ENCODE results near the gene OTUD4.

- TF ChIP-seq, protein P1, sequence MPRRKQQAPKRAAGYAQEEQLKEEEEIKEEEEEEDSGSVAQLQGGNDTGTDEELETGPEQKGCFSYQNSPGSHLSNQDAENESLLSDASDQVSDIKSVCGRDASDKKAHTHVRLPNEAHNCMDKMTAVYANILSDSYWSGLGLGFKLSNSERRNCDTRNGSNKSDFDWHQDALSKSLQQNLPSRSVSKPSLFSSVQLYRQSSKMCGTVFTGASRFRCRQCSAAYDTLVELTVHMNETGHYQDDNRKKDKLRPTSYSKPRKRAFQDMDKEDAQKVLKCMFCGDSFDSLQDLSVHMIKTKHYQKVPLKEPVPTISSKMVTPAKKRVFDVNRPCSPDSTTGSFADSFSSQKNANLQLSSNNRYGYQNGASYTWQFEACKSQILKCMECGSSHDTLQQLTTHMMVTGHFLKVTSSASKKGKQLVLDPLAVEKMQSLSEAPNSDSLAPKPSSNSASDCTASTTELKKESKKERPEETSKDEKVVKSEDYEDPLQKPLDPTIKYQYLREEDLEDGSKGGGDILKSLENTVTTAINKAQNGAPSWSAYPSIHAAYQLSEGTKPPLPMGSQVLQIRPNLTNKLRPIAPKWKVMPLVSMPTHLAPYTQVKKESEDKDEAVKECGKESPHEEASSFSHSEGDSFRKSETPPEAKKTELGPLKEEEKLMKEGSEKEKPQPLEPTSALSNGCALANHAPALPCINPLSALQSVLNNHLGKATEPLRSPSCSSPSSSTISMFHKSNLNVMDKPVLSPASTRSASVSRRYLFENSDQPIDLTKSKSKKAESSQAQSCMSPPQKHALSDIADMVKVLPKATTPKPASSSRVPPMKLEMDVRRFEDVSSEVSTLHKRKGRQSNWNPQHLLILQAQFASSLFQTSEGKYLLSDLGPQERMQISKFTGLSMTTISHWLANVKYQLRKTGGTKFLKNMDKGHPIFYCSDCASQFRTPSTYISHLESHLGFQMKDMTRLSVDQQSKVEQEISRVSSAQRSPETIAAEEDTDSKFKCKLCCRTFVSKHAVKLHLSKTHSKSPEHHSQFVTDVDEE (CRISPR knock-in tag; IDR thresholded peaks at IDR 0.05), result no peak
- TF ChIP-seq RARB (CRISPR knock-in tag; IDR thresholded peaks at IDR 0.05), result no peak
- no peak for TF ChIP-seq OSR1 (CRISPR knock-in tag; IDR thresholded peaks at IDR 0.05)
These were observed 47.8 kb downstream of the OTUD4 start for GRCh38 chr4:145132511-145133098.
